ENCODE results near the gene CACNA1S.

Gene CACNA1S

DNA sequence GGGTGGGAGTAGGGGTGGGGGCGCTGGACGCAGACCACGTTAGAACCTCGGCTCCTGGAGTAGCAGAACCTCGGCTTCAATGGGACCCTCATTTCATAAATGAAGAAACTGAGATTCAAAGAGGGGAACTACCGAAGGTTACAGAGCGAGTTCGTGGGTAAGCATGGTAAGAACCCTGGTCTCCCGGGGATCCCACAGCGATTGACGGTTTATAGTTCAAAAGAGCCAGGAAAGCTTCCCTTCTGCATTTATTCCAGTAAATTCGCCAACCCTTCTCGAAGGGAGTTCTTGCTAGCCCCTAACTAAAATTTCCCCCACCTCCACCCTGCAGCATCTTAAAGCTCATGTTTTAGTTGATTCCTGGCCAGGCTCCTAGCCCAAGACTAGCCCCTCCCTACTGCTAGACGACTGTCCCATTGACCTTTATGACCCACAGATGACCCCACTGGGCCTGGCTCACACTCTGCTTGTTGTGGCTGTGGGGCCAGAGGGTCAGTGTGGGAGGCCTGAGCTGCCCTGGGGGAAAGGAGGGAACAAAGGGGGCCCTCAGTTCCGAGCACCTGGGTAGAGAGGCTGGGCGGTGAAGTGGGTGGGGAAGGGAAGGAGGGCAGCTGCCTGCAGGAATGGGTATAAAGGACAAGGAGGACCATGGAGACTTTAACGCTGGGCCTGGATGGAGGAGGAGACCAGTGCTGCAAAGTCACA lies 88.2 kb downstream of the CACNA1S start:
- no peak for DNase-seq

DNA sequence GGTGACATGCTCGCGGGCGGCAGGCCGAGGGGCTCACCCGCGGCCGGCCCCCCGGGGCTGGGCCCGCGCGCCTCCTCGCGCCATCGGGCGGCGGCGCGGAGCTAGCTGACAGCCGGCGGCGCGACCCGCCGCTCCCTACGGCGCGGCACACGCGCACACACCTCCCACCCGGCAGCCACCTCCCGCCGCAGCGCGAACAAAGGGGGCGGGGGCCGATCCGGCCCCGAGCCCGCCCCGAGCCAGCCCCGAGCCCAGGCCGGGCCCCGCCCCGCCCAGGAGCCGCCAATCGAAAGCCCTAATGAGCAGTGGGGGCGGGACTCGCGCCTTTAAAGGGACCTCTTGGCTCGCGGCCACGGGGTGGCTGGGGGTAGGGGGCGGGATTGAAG lies 88.7 kb downstream of the CACNA1S start, which contains the start of gene KIF21B:
Gene KIF21B (minus strand): TSS at position 198 of the 386 bp plus-strand sequence. CDS start 331 bp downstream, outside the sequence.
- peak; percentile 92 for DNase-seq

DNA sequence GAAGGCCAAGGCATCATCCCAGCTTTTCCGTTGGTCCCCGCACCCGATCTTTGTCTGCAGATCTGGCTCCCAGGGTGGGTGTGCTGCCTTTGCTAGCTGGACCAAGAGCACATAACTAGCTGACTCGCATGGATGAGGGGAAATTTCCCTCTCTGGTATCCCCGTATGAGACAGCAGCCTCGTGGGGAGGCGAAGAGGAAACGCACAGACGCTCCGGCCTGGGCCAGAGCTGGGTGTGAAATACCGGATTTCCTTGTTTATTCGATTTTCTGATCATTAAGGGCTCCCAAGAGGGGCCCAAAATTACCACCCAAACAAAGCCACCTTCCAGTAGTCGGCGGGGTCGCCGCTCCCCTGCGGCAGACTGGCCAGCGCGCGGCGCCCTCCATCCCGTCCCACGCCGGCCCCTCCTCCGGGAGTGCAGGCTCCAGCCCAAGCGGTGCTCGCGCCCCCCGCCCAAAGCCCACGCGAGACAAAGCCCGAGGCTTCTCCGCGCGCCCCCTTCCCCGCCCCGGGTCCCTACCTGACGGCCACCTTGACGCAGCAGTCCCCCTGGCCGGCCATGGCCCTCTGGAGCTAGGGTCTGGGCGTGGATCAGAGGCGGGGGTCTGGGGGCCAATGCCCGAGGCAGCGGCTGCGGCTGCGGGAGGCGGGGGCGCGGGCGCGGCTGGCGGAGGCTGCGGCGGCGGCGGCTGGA lies 89.3 kb downstream of the CACNA1S start:
- DNase-seq, result peak; percentile 27

DNA sequence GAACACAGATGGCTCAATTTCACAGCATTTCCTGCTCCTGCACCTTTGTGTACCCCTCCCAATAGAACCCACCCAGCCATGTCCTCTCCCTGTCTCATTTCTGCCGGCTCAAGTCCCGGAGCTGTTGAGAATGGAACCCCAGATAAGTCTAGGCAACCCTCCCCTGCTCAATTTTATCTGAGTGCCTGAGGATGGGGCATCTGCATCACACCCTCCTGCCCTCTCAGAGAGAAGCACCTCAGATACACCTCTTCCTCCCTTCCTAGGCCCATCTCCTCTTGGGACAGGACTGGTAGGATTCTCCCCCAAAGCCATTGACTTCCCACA lies 89.8 kb downstream of the CACNA1S start:
- DNase-seq, result no peak

DNA sequence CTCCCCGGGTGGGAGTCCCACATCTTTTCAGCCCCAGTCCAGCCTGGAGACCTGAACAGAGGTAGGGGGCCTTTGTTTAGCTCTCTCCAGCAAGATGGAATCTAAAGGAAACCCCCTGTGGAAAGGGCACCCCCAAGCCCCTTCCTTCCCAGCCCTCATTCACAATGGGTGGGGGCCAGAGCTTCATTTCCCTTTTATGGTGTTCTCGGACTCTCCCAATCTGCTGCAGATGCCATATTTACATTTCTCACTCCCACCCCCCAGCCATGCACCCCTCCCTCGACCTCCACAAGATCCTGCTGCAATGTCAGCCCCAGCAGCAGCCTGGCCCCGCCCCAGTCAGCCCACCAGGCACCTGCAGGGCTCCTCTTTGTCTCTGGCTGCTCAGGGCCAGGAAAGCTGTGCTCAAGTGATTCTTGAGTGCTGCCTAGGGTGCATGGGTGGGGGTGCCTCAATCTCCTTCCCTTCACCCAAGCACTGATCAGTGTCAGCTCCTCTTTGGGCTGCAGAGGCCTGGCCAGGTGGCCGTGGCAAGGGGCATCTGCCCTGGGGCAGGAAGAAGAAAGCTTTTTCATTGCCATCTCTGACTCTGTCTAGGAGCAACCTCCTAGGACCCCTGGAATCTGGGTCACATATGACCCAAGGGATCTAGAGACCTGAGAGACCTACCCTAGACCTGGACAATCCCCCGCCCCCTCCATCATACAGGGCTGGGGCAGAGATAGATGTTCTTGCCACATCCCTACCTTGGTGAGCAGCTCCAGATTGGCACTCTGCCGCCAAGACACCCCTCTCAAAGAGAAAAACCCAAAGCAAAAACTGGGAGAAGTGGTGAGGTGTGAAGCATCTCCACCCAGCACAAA lies 90.4 kb downstream of the CACNA1S start:
- peak; percentile 61 for DNase-seq

DNA sequence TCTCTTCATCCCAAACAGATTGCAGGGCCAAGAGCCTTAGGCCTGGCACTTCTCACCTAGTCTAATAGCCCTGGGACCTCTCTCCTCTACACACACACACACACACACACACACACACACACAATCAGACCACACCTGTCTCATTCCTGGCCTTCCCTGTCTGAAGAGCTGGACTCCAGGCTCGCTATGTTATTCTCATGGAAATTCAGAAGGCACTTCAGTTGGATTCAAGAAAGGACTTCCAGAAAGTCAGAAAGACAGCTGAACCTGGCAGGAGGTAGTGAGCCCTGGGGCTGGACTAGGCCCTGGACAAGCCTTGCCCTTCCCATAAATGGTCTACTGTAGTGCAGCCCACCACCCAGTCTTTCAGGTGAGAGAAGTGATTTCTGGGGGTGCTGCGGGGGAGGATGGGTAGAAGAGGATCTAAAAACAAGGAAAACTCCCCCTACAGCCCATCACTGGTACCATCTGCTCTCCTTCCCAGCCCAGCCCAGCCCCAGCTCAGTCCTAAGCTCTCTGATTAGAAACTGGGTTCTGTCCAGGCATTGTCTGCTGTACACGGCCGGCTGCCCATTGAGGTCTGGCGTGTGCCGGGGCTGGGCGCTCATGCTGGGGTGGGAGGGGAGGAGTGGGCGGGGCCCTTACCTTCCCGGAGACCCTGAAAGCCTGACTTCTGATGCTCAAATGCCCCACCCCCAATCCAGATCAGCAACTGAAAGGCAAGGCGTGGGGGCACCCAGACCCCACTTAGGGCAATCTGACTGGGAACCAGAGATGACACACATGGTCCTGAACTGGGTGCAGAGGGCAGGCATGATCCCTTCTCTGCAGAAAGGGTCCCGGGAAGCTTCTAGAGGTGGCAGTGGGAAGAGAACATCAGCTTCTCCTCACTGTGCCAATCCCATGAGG lies 91.3 kb downstream of the CACNA1S start:
- peak; percentile 21 for DNase-seq

DNA sequence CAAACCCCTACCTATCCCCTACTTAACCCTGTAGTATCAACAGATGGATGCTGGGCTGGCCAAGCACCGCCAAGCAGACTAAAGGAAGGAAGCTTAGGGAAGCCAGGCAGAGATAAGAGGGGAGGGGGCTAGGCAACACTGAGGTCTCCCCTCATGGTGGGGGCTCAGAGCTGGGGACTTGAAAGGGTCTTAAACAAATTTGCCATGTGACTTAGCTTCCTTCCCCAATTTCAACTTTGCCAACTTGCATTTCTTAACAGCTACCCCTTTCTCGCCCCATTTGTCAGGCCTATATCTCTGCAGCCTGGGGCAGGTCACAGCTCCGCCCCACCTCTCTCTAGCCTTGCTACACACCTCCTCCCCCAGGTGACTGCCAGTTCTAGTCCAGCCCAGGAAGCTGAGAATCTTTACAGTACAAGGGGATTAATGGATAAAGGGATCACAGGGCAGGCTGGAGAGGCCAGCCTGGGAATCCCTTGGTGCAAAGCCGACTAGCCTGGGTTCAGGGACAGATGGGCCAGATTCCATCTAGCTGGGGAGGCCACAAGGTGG lies 92.1 kb downstream of the CACNA1S start:
- DNase-seq, result no peak

DNA sequence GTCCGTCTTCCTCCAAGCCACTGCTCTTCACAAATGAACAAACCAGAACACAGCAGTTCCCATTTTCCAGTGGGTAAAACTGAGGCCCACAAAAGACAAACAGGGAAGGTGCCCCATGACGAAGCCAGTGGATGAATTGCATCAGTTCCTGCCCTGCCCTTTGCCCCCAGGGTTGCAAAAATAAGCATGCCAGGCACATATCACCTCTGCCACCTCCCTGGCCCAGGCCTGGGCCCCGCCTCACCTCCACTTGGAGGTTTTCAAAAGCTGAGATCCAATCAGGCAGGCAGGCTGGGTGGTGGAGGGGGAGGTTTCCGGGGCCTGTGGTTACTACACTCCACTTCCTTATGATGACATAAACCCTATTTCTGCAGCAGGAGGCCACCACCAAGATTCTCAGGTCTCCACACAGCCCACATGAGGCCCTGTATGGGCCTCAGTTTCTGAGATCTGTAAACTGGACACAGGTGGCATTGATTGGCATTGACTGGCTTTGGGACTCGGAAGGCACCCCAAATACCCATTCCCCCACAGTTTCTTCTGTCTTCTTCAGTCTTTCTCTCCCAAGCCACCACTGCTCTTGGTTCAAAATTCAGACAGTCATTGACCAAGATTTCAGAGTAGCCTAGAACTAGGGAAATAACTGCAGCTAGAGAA lies 92.8 kb downstream of the CACNA1S start:
- no peak for DNase-seq

DNA sequence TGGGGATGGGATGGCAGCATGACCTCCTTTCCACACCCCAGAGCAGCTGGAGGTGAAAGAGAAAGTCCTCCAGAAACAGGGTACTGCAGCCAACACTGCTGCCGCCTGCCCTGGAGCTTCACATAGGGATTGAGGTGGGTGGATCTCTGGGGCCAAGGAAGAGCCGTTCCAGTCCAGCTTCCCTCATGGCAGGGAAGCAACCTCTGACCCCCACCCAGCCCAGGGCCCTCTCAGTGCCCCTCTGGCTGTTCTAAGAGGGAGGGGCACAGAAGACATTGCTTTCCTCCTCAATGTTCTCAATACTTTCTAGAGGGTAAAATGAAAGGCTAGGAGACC lies 94.4 kb downstream of the CACNA1S start:
- DNase-seq, result no peak

DNA sequence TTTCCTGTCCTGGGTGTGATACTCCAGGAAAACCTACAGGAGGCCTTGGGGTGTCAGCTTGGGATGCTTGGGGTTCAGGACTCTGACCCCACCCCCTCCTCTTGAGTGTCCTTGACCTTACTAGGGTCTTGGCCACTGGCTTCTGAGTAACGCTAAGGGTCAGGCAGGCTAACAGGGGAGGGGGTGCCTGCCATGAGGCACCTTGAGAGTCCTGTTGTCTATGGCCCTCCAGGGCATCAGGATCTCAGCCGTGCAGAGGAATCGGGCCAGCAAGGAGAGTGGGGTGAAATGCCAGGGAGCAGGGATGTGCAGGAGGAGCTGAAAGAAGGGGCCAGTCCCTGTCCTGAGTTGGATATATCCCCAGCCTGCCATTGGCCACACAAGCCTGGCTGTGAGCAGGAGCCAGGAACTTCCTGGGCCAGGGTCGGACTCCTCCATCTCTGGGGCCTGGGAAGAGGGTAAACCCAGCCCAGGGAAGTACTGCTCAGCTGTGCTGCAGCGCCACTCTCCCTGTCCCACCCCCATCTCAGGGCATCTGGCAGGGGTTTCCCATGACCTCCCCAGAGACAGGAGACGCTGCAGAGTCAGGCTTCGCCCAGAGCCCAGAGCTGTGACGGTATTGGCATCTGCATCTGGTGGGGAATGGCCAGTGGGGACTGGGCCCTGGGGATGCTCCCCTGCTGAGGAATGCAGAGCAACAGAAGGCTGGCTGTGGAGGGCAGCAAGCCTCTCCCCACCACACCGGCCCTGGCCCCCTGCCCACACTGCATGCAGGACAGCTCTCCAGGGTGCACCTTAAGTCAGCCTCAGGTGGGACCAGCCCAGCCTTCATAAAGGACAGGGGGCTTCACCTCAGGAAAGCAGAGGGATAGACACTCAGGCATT lies 95.0 kb downstream of the CACNA1S start:
- DNase-seq, result peak; percentile 29

DNA sequence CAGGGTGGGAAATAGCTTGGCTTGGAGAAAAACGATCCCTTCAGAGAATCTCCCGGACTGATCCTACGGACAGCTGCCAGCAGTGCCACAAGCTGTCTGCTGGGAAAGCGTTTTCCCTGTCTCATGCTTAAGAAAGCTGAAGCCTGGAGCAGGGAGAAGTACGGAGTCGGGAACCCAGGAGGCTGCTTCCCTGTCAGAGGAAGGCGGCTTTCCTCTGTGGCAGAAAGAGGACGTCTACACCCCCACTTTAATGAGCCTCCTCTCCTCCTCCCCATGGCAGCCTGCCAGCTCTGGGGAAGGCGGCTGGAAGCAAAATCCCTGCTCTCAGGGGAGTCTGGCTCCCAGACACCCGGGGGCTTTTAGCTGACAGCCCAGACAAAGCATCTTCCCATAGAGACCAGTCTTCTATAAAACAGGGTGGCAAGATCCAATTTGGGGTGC lies 96.0 kb downstream of the CACNA1S start:
- DNase-seq, result peak; percentile 80

DNA sequence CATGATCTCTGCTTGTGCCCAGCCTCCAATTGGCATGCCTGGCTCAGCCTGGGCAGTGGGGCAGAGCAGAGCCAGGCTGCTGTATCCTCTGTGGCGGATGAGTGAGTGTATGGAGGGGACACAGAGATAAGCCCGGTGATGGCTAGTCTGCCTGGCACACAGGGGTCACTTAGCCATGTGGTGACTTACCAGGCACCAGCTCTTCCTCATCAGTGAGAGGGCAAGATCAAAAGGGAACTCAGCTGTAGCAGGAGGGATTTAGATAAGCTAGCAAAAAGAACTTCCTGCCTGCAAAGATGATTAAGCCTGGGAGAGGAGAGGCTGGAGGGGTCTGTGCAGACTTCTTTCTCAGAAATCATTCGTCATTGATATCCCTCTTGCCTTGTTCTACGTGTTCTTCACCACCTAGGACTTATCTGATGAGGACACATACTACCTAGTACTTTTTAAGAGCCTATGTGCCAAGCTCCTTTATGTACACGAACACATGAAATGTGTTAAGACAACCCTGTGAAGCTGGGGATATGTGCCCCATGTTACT lies 96.6 kb downstream of the CACNA1S start:
- no peak for DNase-seq

DNA sequence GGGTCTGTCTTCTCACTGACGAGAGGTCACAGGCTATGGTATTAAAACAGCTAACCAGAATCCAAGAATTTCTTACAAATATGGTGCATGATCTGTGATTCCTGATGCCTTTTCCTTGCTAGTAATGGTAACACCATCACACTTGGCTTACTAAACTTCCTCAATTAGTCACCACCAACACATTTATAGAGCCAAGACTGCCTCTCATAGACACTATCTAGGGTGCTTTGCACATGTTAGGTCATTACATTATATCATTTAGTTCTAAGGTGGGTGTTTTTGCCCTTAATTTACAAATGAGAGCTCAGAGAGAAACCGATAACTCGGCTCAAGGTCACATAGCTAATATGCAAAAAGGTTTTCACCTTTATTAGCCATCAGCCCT lies 97.4 kb downstream of the CACNA1S start:
- no peak for DNase-seq

DNA sequence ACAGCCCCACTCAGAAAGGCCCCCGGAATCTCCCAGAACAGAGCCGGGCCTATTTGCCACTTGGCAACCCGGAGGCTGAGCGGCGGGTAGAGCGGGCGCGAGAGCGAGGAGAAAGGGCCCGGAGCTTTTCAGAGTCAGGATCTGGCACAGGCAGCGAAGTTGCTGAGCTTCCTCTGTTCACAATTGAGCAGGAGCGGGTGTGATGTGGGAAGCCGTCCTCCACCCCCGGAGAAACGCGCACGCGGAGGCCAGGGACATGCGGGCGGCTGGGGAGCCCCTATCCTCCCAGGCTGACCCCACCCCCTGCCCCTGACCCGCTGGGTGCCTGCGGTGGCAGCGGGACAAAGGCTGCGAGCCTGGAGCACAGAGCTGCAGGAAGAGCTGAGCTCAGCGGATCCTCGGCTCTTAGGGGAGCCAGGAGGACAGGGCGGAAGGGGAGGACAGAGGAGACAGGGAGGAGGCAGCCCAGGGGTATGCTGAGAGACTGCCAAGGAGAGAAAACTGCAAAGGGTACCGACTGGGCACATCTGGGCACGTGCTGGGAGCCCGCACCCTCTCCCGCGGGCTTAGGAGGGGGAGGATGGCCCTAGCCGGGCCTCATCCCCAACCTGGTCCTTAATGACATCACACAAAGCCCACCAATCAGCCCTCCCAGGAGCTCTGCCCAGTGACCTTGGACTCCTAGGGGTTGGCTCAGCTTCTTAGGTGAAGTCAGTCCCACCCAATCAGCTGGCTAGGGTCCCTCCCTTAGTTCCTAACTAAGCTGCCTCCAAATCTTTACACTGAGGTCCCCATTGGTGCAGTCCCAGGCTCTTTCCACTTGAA lies 98.0 kb downstream of the CACNA1S start:
- DNase-seq, result no peak

DNA sequence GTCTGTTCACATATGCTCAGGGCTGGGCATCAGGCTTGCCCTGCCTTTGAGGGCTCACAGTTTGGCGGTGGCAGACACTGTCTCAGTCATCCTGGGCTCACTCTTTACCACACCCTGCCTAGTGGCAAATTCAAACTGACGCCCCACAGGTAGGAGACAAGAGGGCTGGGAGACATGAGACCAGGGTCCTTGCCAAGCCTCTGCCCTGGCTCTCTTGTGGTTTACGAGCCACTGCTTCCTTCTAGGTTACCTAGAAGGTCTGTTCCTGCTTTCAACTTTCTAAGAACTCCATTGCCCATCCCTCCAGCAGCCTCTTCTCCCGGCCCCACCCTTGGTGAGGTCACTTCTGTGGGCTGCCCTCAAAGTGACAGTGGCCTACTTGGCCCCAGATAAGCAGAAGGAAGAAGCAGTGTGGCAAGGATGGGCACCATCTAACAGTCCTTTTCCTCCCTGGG lies 99.2 kb downstream of the CACNA1S start:
- no peak for DNase-seq

DNA sequence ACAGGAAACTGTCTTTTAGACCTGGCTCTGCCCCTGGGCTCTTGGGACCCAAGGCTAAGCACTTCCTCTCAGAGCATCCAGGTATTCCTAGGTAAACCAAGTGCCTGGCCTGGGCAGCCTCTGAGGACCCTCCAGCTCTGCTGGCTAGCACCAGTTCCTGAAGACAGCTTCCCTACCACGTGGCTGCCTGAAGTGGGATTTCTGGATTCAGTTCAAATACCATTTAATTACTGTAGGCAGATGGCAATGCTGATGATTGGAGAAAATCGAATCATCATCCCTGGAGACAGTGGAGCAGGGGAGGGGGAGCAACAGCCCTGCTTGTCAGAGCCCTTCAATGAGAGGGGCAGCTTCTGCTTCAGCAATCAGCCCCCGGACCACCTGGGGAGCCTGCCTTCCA lies 100.6 kb downstream of the CACNA1S start:
- peak; percentile 72 for DNase-seq

DNA sequence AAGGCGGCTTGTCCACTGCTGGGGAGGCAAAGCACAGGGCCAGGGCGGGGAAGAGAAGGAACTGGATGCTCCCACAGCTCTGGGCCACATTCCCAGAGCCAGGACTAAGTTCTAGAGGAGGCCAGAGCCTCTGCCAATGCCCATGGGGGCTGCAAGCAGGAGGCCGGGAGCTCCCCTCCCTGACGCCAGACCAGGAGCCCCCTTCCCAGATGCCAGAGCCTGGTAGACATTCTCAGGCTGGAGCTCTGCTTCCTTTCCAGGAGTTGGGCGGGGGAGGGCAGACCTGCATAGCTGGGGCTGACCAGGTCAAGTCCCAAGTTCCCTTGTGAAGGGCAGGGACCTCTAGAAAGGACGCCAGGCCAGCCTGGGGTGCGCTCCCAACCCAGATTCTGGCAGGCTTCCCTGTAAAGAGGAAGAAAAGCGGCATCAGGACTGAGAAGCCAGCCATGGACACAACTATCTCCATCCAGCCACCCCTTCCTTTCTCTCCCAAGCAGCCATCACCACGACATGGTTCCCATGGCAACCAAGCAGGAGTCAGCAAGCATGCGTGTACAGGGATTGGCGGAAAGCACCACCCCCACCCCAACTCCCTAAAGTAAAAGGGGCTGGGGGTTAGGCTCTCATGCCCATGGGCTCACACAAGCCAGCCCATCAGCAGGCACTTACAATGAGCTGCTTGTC lies 102.1 kb downstream of the CACNA1S start:
- DNase-seq, result no peak

DNA sequence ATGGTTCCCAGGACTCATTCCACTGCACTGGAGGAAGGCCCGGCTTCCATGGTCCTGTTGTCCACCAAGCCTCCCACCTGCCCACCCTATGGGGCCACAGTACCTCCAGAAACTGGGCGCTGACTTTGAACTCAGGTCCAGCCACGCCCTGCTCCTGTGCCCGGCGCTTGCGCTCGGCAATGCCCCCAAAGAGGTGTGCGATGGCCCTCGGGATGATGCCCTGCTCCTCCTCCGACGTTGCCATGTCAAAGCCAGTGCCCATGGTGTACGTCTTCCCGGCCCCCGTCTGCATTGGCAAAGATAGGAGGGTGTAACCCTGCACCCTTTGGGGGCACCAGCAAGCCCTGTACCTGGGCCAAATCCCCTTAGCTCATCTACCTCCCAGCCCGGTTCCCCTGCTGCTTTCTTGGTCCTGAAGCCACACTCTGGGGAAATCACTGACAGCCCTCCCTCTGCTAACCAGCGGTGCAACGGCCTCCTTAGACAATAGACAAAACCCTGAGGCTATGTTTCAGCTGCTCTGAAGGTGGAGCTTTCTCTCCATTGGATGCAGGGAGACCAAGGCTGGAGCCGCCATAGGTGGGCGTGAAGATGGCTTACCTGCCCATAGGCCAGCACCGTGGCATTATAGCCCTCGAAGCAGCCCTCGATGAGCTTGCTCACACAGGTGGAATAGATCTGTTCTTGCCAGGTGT lies 103.4 kb downstream of the CACNA1S start:
- DNase-seq, result peak; percentile 76
